Measurements from ENCODE around the gene SLC7A1.

DNA sequence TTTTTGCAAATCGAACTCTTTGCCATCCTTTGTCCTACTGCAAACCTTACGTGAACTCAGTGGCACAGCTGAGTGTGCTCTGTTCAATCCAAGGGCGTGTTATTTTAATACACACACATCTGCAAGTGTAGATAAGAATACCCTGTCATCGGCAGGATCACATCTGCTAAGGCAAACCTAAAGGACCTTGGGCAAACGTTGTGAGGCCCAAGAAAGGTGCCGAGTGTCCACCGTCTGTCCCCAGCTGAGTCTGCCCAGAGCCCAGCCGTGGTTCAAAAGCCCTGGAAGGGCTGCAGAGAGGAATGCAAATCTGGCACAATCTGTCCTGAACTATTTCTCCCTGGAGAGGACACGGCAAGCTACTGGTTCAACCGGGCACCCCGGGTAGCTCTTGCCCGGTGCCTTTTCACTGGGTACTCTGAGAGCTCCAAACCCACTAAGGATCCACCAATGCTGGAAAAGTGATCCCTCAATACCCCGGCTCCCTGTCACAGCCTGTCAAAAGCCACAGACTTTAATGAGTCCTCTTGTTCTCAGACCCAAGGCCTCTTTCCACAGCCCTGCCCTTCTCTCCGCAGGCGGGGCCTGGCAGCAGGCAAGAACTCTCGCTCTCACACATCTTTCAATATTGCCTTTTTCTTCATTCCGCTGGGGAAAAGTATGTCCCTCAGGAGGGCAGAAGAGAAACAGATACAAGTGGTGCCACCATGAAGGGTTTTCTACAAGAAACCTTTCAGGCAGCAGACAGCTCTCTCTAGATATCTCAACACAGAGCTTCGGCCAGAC, 17.0 kb downstream of the SLC7A1 start:
- TF ChIP-seq POLR2AphosphoS5 (IDR thresholded peaks at IDR 0.05) (no peak), POLR2A (IDR thresholded peaks at IDR 0.05) (no peak)
- TF ChIP-seq, protein P1, sequence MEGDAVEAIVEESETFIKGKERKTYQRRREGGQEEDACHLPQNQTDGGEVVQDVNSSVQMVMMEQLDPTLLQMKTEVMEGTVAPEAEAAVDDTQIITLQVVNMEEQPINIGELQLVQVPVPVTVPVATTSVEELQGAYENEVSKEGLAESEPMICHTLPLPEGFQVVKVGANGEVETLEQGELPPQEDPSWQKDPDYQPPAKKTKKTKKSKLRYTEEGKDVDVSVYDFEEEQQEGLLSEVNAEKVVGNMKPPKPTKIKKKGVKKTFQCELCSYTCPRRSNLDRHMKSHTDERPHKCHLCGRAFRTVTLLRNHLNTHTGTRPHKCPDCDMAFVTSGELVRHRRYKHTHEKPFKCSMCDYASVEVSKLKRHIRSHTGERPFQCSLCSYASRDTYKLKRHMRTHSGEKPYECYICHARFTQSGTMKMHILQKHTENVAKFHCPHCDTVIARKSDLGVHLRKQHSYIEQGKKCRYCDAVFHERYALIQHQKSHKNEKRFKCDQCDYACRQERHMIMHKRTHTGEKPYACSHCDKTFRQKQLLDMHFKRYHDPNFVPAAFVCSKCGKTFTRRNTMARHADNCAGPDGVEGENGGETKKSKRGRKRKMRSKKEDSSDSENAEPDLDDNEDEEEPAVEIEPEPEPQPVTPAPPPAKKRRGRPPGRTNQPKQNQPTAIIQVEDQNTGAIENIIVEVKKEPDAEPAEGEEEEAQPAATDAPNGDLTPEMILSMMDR (IDR thresholded peaks at IDR 0.05): no peak
